GM12874 (cell line): ENCODE data around the gene PTPRS.

Experiments used
- CTCF ChIP-seq: IDR thresholded peaks from 2 replicates; pipeline ENCODE4 v1.5.1; 2011; ENCODE audit warnings: low read depth, mild to moderate bottlenecking, control low read depth, low read length, moderate library complexity; ENCODE audit not compliant: insufficient read depth

The PTPRS gene

GRCh38 chr19:5313307-5313706, 27.3 kb downstream of the PTPRS start:
- TF ChIP-seq CTCF: no peak

GRCh38 chr19:5312058-5312457, 28.6 kb downstream of the PTPRS start:
- TF ChIP-seq CTCF: no peak

DNA sequence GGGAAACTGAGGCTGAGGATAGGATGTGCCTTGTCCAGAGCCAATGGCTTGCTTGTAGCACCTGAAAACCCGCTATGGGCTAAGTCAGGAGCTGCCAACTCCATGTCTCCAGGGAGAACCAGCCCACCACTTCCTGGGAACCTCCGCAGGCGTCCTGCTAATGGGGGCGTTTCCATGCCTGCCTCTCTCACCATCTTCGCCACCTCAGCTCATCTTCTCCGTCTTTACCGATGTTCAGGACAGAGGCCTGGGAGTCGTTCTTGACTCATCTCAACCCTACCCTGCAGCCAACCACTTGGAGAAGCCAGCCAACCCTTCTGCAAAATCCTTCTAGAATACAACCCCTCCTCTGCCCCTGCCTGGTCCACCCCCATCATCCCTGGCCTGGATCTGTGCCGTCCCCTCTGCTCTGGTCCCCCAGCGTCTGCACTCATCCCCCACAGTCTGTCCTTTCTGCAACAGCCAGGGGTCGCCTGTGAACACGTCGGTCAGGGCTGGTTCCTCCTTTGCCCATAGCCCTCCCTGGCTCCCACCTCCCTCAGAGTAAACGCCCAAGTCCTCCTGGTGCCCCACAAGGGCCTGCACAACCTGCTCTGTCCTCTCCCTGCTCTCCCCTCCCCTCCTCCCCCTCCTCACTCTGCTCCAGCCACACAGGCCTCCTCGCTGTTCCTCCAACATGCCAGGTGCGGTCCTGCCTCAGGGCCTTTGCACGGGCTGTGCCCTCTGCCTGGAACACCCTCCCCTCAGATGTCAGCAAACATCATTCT, 31.0 kb downstream of the PTPRS start:
- TF ChIP-seq CTCF: no peak

- no peak for TF ChIP-seq CTCF
Observed at GRCh38 chr19:5308451-5309437, 31.9 kb downstream of the PTPRS start.

DNA sequence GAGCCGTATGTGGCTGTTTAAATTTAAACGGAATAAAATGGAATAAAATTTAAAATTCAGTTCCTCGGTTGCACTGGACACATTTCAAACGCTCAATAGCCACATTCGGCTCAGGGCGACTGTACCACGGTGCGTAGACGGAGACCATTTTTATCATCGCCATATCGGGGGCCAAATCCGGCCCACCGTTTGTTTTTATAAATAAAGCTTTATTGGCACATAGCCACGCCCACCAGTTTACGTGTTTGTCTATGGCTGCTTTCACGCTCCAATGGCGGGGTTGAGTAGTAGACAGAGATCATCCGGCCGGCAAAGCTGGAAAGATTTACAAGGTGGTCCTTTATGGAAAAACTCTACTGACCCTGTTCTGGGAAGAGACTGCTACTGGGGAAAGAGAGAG, 33.0 kb downstream of the PTPRS start:
- TF ChIP-seq CTCF: no peak

DNA sequence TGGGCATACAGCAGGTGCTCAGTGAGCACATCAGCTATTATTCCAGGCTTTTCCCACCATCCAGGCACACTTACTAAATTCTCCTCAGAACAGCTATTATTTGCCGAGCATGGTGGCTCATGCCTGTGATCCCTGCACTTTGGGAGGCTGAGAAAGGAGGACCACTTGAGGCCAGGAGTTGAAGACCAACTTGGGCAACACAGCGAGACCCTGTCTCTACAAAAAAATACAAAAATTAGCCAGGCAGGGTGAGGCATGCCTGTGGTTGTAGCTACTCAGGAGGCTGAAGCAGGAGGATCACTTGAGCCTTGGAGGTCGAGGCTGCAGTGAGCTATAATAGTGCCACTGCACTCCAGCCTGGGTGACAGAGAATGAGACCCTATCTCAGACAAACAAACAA, 35.4 kb downstream of the PTPRS start:
- no peak for TF ChIP-seq CTCF

DNA sequence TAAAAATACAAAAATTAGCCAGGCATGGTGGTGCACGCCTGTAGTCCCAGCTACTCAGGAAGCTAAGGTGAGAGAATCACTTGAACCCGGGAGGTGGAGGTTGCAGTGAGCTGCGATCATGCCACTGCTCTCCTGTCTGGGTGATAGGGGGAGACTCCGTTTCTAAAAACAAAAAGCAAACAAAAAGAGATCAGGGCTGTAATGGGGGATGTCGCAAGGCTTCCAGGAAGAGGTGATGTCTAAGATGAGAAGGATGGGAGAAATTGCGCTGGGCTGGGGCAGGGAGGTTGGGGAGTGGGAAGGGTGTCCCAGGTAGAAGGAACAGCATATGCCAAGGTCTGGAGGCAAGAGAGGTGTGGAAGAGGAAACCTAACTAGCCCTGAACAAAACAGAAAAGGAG, 36.1 kb downstream of the PTPRS start:
- no peak for TF ChIP-seq CTCF
